ENCODE results near the gene INPP5E. TPM values are rescaled to one million over a fixed set of nuclear protein-coding genes. Genes with fewer than 3 reads are reported as not detected.
"Not testable (repeated sequence)": the region's sequence is repeated elsewhere in the genome, so short reads cannot be mapped to it uniquely, and the experiment has no call there.

Gene INPP5E
- total RNA-seq, 2 experiments from 2014 or later = 13.9 to 14.8 TPM

- Mint-ChIP-seq H3K27me3 (ENCODE audit: low read depth) (no peaks in the 10 kb centered on the region), H3K9me3 (no peaks in the 10 kb centered on the region), H3K4me3 (no peak overlapping the region), H3K27ac (no peak overlapping the region), H3K36me3 (ENCODE audit: low read depth) (peaks cover 50% of the 10 kb centered on the region), H3K4me1 (ENCODE audit: low read depth) (peaks cover 40% of the 10 kb centered on the region)
- intact Hi-C loops (cut with micrococcal nuclease) = loop anchor here (5.0 kb wide), 1 partner anchor 829 kb away; the partner anchor contains the start of gene TUBB4B
- CTCF ChIA-PET = no interaction called here
- no peak for DNase-seq
These were observed 26.7 kb downstream of the INPP5E start for GRCh38 chr9:136412962-136413361.

DNA sequence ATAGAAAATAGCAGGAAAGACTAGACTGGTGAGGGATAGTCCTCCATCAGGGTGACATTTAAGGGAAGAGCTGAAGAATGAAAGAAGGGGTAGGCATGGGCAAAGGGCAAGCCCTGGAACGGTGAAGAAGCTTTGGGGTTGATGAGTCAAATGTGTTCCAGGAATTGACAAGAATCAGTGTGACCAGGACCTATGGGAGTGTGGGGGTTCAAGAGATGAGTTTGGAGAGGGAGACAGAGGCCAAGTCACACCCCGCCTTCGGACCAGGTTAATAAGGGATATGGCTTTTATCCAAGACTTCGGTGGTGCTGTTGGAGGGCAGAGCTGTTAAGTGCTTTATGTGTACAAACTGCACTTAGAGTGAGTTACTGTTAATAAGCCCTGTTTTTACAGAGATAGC, 28.3 kb downstream of the INPP5E start:
- Mint-ChIP-seq H3K4me3 (peak overlapping the region; percentile 90), H3K27me3 (ENCODE audit: low read depth) (no peaks in the 10 kb centered on the region), H3K27ac (peak overlapping the region; percentile 88), H3K9me3 (no peaks in the 10 kb centered on the region), H3K36me3 (ENCODE audit: low read depth) (peaks cover 53% of the 10 kb centered on the region), H3K4me1 (ENCODE audit: low read depth) (peaks cover 54% of the 10 kb centered on the region)
- no peak for DNase-seq
- intact Hi-C loops (cut with micrococcal nuclease) = loop anchor here (5.0 kb wide), 1 partner anchor 831 kb away; the partner anchor contains the start of gene TUBB4B
- CTCF ChIA-PET = interaction anchor here (0.9 kb wide), 2 partner anchors 11 to 29 kb away, joined by 3 read pairs; no protein-coding TSS in a partner anchor

GRCh38 chr9:136410500-136411287, 29.0 kb downstream of the INPP5E start, which contains the start of the genes ENTR1 and PMPCA:
TSS of gene ENTR1 (minus strand) at chr9:136410614. CDS start at chr9:136410397, 217 bp downstream.
TSS of gene PMPCA (plus strand) at chr9:136410658. CDS start at chr9:136410669, 11 bp downstream.
- peak; percentile 98 for DNase-seq
- H3K27me3 Mint-ChIP-seq (ENCODE audit: low read depth) = no peaks in the 10 kb centered on the region
- peak within 1 kb of the TSS; percentile 95 for H3K27ac Mint-ChIP-seq
- peaks cover 56% of the 10 kb centered on the region for H3K4me1 Mint-ChIP-seq (ENCODE audit: low read depth)
- peaks cover 56% of the 10 kb centered on the region for H3K36me3 Mint-ChIP-seq (ENCODE audit: low read depth)
- intact Hi-C loops (cut with micrococcal nuclease) = loop anchor here (1.0 to 5.0 kb wide), 2 partner anchors 10 to 832 kb away; partner anchors contain the start of genes SNAPC4 and TUBB4B
- H3K9me3 Mint-ChIP-seq = no peaks in the 10 kb centered on the region
- CTCF ChIA-PET = interaction anchor here (0.9 to 2.1 kb wide), 5 partner anchors 10 to 73 kb away, joined by 3 to 8 read pairs (median 4); partner anchors contain the start of gene INPP5E
- H3K4me3 Mint-ChIP-seq = peak within 1 kb of the TSS; percentile 90

- H3K4me1 Mint-ChIP-seq (ENCODE audit: low read depth) = peaks cover 64% of the 10 kb centered on the region
- peak; percentile 51 for DNase-seq
These were observed 29.8 kb downstream of the INPP5E start for GRCh38 chr9:136409557-136410455.

DNA sequence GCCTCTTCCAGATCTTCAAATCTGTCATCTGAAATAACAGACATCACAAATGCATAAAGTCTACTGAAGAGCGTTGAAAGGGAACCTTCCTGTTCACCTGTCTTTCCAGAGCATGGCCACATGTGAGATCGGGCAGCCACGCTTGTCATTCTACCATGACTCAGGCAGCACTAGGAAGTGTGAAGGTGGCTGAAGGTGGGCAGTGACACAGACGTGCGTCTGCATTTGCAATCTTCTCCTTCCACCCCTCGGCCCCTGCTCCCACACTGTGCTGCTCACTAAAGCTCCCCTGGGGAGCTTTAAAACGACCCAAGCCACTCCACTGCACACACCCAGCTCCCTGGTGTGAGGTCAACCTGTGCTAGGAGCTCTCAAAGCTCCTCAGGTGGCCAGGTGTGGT, 31.7 kb downstream of the INPP5E start:
- Mint-ChIP-seq H3K27ac (peak overlapping the region; percentile 61), H3K9me3 (no peaks in the 10 kb centered on the region), H3K36me3 (ENCODE audit: low read depth) (peaks cover 64% of the 10 kb centered on the region), H3K4me3 (peak overlapping the region; percentile 10), H3K4me1 (ENCODE audit: low read depth) (peaks cover 76% of the 10 kb centered on the region), H3K27me3 (ENCODE audit: low read depth) (no peaks in the 10 kb centered on the region)
- CTCF ChIA-PET = no interaction called here
- DNase-seq = peak; percentile 65
- intact Hi-C loops (cut with micrococcal nuclease) = no loop called here

More at GRCh38 chr9:136409557-136410455, 29.8 kb downstream of the INPP5E start:
- peaks cover 64% of the 10 kb centered on the region for H3K36me3 Mint-ChIP-seq (ENCODE audit: low read depth)
- H3K9me3 Mint-ChIP-seq = no peaks in the 10 kb centered on the region
- peak overlapping the region; percentile 95 for H3K27ac Mint-ChIP-seq
- H3K27me3 Mint-ChIP-seq (ENCODE audit: low read depth) = no peaks in the 10 kb centered on the region
- CTCF ChIA-PET = interaction anchor here (0.6 to 2.1 kb wide), 5 partner anchors 9 to 493 kb away, joined by 3 to 8 read pairs (median 4); partner anchors contain the start of gene INPP5E
- intact Hi-C loops (cut with micrococcal nuclease) = loop anchor here (1.0 to 5.0 kb wide), 2 partner anchors 10 to 832 kb away; partner anchors contain the start of genes SNAPC4 and TUBB4B
- H3K4me3 Mint-ChIP-seq = peak overlapping the region; percentile 88

DNA sequence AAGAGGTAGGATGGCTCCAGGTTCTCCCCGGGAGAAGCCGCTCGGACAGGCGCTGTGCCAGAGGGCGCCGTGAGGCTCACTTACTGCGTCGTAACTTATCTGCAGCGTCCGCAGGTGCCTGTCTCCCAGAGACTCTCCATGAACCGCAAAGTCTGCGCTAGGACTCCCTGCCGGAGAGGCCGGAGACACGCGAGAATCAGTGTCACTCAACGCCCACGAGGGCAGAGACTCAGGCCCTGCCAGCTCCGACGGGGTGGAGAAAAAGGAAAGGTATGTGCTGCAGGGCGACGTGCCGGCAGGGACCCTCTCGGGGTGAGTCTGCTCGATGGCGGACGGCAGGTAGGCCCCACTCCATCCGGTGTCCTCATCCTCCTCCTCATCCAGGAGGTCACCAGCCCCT, 32.6 kb downstream of the INPP5E start:
- H3K4me3 Mint-ChIP-seq; H3K9me3 Mint-ChIP-seq; H3K27me3 Mint-ChIP-seq (ENCODE audit: low read depth); intact Hi-C loops (cut with micrococcal nuclease); DNase-seq: not testable (repeated sequence)
- CTCF ChIA-PET = interaction anchor here (0.9 kb wide), 1 partner anchor 223 kb away, joined by 4 read pairs; no protein-coding TSS in a partner anchor
- Mint-ChIP-seq H3K27ac (peak overlapping the region; percentile 30), H3K36me3 (ENCODE audit: low read depth) (peaks cover 65% of the 10 kb centered on the region), H3K4me1 (ENCODE audit: low read depth) (peaks cover 76% of the 10 kb centered on the region)

DNA sequence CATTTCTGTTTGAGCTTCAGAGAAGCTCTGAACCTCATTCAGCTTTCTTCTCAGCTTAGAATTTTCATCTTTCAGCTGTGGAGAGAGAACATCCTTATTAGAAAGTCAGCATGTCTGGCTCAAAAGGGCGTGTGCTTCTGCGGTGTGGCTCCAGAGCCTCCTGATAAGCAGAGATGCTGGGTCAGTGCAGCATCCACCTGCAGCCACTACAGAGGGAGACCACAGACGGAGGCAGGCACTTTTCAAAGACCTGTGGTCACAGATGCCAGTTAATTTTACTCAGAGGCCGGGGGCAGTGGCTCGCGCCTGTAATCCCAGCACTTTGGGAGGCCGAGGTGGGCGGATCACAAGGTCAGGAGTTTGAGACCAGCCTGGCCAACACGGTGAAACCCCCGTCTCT, 33.7 kb downstream of the INPP5E start:
- intact Hi-C loops (cut with micrococcal nuclease) = loop anchor here (2.0 kb wide), 2 partner anchors 33 to 161 kb away; partner anchors contain the start of genes INPP5E and QSOX2
- Mint-ChIP-seq H3K4me1 (ENCODE audit: low read depth) (peaks cover 74% of the 10 kb centered on the region), H3K27ac (peak overlapping the region; percentile 98), H3K36me3 (ENCODE audit: low read depth) (peaks cover 63% of the 10 kb centered on the region)
- not testable (repeated sequence) for DNase-seq; H3K9me3 Mint-ChIP-seq; H3K27me3 Mint-ChIP-seq (ENCODE audit: low read depth); H3K4me3 Mint-ChIP-seq
- CTCF ChIA-PET = interaction anchor here (0.6 to 0.9 kb wide), 2 partner anchors 40 to 224 kb away, joined by 3 to 4 read pairs; no protein-coding TSS in a partner anchor

DNA sequence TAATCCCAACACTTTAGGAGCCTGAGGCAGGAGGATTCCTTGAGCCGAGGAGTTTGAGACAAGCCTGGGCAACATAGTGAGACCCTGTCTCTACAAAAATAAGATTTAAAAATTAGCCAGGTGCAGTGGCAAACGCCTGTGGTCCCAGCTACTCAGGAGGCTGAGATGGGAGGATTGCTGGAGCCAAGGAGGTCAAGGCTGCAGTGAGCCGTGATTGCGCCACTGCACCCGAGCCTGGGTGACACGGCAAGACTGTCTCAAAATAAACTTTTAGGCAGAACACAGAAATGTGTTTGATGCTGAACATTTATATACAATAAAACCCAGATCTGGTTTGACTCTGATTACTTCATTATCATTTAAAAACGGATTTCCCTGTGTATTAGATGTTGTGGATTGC, 34.2 kb downstream of the INPP5E start:
- intact Hi-C loops (cut with micrococcal nuclease) = loop anchor here (2.0 kb wide), 2 partner anchors 33 to 161 kb away; partner anchors contain the start of genes INPP5E and QSOX2
- Mint-ChIP-seq H3K4me3 (no peak overlapping the region), H3K27me3 (ENCODE audit: low read depth) (no peaks in the 10 kb centered on the region)

GRCh38 chr9:136404801-136405136, 34.9 kb downstream of the INPP5E start:
- CTCF ChIA-PET = no interaction called here

More for the DNA sequence above, 34.2 kb downstream of the INPP5E start:
- Mint-ChIP-seq H3K36me3 (ENCODE audit: low read depth) (peaks cover 63% of the 10 kb centered on the region), H3K9me3 (no peaks in the 10 kb centered on the region), H3K27ac (peak overlapping the region; percentile 98), H3K4me1 (ENCODE audit: low read depth) (peaks cover 78% of the 10 kb centered on the region)
- CTCF ChIA-PET = no interaction called here
- DNase-seq = no peak

GRCh38 chr9:136403915-136404800, 35.5 kb downstream of the INPP5E start:
- CTCF ChIA-PET = interaction anchor here (0.6 to 1.4 kb wide), 7 partner anchors 10 to 135 kb away, joined by 3 to 5 read pairs (median 4); no protein-coding TSS in a partner anchor
- Mint-ChIP-seq H3K4me1 (ENCODE audit: low read depth) (peaks cover 72% of the 10 kb centered on the region), H3K36me3 (ENCODE audit: low read depth) (peaks cover 58% of the 10 kb centered on the region), H3K4me3 (peak overlapping the region; percentile 60), H3K27ac (peak overlapping the region; percentile 98), H3K27me3 (ENCODE audit: low read depth) (no peaks in the 10 kb centered on the region), H3K9me3 (no peaks in the 10 kb centered on the region)
- intact Hi-C loops (cut with micrococcal nuclease) = loop anchor here (1.0 to 5.0 kb wide), 11 partner anchors 35 to 683 kb away; partner anchors contain the start of genes CAMSAP1, DNLZ, INPP5E and MAN1B1
- peak; percentile 85 for DNase-seq

More at GRCh38 chr9:136404801-136405136, 34.9 kb downstream of the INPP5E start:
- H3K9me3 Mint-ChIP-seq = no peaks in the 10 kb centered on the region
- DNase-seq = no peak
- peak overlapping the region; percentile 60 for H3K4me3 Mint-ChIP-seq
- peaks cover 60% of the 10 kb centered on the region for H3K36me3 Mint-ChIP-seq (ENCODE audit: low read depth)
- peak overlapping the region; percentile 98 for H3K27ac Mint-ChIP-seq
- no peaks in the 10 kb centered on the region for H3K27me3 Mint-ChIP-seq (ENCODE audit: low read depth)
- H3K4me1 Mint-ChIP-seq (ENCODE audit: low read depth) = peaks cover 76% of the 10 kb centered on the region
- intact Hi-C loops (cut with micrococcal nuclease) = loop anchor here (1.0 to 5.0 kb wide), 8 partner anchors 34 to 683 kb away; partner anchors contain the start of genes CAMSAP1, INPP5E, MAN1B1 and QSOX2
